Measurements from ENCODE around the gene ZAR1L. TPM values are rescaled to one million over a fixed set of nuclear protein-coding genes. Genes with fewer than 3 reads are reported as not detected.

ZAR1L gene
- total RNA-seq, 2 experiments from 2014 or later: not detected

DNA sequence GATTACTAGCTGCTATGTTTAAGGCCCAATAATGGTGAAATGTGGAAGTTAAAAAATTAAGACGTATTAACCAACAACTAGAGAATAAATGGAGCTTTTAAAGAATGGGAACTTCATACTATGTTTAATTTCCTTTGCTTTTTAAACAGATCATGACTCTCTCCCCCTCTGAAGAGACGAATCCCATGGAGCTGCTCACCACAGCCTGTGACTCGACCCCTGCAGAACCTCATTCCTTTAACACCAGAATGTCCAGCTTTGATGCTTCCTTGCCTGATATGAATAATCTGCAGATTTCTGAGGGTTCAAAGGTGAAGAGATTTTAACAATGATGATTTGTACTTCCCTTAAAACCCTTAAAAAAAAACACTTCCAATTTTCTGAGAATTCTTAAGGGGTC, 53.0 kb downstream of the ZAR1L start:
- H3K27me3 Mint-ChIP-seq: no peaks in the 10 kb centered on the region
- POLR2A ChIA-PET: no interaction called here
- Histone ChIP-seq H3K27me3 (ENCODE audit: control insufficient read depth in 1 of 2, insufficient read depth in 2 of 2, low read length in 2 of 2) (no peaks in the 10 kb centered on the region), H3K4me1 (ENCODE audit: insufficient read depth, low read length) (no peaks in the 10 kb centered on the region), H3K4me3 (ENCODE audit: low read length) (no peak overlapping the region), H3K27ac (ENCODE audit: low read depth in 1 of 2, low read length in 2 of 2) (no peak overlapping the region), H3K36me3 (ENCODE audit: insufficient read depth, low read length) (peaks cover 4% of the 10 kb centered on the region), H3K9me3 (ENCODE audit: control insufficient read depth in 1 of 2, insufficient read depth in 1 of 2, low read length in 2 of 2) (no peaks in the 10 kb centered on the region)
- CTCF ChIA-PET: no interaction called here
- TF ChIP-seq, protein P1, sequence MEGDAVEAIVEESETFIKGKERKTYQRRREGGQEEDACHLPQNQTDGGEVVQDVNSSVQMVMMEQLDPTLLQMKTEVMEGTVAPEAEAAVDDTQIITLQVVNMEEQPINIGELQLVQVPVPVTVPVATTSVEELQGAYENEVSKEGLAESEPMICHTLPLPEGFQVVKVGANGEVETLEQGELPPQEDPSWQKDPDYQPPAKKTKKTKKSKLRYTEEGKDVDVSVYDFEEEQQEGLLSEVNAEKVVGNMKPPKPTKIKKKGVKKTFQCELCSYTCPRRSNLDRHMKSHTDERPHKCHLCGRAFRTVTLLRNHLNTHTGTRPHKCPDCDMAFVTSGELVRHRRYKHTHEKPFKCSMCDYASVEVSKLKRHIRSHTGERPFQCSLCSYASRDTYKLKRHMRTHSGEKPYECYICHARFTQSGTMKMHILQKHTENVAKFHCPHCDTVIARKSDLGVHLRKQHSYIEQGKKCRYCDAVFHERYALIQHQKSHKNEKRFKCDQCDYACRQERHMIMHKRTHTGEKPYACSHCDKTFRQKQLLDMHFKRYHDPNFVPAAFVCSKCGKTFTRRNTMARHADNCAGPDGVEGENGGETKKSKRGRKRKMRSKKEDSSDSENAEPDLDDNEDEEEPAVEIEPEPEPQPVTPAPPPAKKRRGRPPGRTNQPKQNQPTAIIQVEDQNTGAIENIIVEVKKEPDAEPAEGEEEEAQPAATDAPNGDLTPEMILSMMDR (IDR thresholded peaks at IDR 0.05): no peak
- H3K4me1 Mint-ChIP-seq (ENCODE audit: low read depth): no peaks in the 10 kb centered on the region
- no peaks in the 10 kb centered on the region for H3K9me3 Mint-ChIP-seq
- intact Hi-C loops (cut with DNase I, micrococcal nuclease): loop anchor here in 1 of 2 experiments (10.0 kb wide), 1 partner anchor 1463 kb away; no protein-coding TSS in a partner anchor
- H3K27ac Mint-ChIP-seq: no peak overlapping the region
- ATAC-seq (ENCODE audit: poor library complexity): no peak
- no peak for DNase-seq
- H3K4me3 Mint-ChIP-seq: no peak overlapping the region
- H3K36me3 Mint-ChIP-seq (ENCODE audit: low read depth): peaks cover 15% of the 10 kb centered on the region

DNA sequence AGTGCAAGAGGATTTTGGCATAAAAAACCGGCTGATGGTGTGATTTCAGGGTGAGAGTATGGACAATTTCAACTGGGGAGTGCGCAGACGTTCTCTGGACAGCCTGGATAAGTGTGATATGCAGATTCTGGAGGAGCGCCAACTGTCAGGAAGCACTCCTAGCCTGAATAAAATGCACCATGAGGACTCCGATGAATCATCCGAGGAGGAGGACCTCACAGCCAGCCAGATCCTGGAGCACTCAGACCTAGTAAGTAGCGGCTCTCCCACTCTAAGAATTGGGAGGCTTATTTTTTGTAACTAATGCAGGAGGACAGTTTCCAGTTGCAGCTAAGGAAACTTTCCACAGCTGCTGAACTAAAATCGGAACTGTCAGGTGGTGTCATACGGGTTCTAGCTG, 53.6 kb downstream of the ZAR1L start:
- H3K9me3 Mint-ChIP-seq: no peaks in the 10 kb centered on the region
- TF ChIP-seq, protein P1 (IDR thresholded peaks at IDR 0.05): no peak
- no peaks in the 10 kb centered on the region for H3K4me1 ChIP-seq (ENCODE audit: insufficient read depth, low read length)
- ATAC-seq (ENCODE audit: poor library complexity) (no peak), DNase-seq (no peak)
- no peak overlapping the region for H3K27ac ChIP-seq (ENCODE audit: low read depth in 1 of 2, low read length in 2 of 2)
- no peak overlapping the region for H3K27ac Mint-ChIP-seq
- no peaks in the 10 kb centered on the region for H3K9me3 ChIP-seq (ENCODE audit: control insufficient read depth in 1 of 2, insufficient read depth in 1 of 2, low read length in 2 of 2)
- no peaks in the 10 kb centered on the region for H3K4me1 Mint-ChIP-seq (ENCODE audit: low read depth)
- ChIA-PET POLR2A (no interaction called here), CTCF (no interaction called here)
- peaks cover 15% of the 10 kb centered on the region for H3K36me3 Mint-ChIP-seq (ENCODE audit: low read depth)
- H3K36me3 ChIP-seq (ENCODE audit: insufficient read depth, low read length): peaks cover 4% of the 10 kb centered on the region
- H3K27me3 Mint-ChIP-seq: no peaks in the 10 kb centered on the region
- H3K4me3 ChIP-seq (ENCODE audit: low read length): no peak overlapping the region
- no peaks in the 10 kb centered on the region for H3K27me3 ChIP-seq (ENCODE audit: control insufficient read depth in 1 of 2, insufficient read depth in 2 of 2, low read length in 2 of 2)
- intact Hi-C loops (cut with DNase I, micrococcal nuclease): loop anchor here in 1 of 2 experiments (10.0 kb wide), 1 partner anchor 1463 kb away; no protein-coding TSS in a partner anchor
- H3K4me3 Mint-ChIP-seq: no peak overlapping the region

GRCh38 chr13:32259116-32259515, 56.0 kb downstream of the ZAR1L start:
- Mint-ChIP-seq H3K9me3 (no peaks in the 10 kb centered on the region), H3K27ac (no peak overlapping the region), H3K4me1 (ENCODE audit: low read depth) (no peaks in the 10 kb centered on the region), H3K27me3 (no peaks in the 10 kb centered on the region), H3K4me3 (no peak overlapping the region), H3K36me3 (ENCODE audit: low read depth) (peaks cover 12% of the 10 kb centered on the region)
- no peaks in the 10 kb centered on the region for H3K27me3 ChIP-seq (ENCODE audit: control insufficient read depth in 1 of 2, insufficient read depth in 2 of 2, low read length in 2 of 2)
- H3K9me3 ChIP-seq (ENCODE audit: control insufficient read depth in 1 of 2, insufficient read depth in 1 of 2, low read length in 2 of 2): no peaks in the 10 kb centered on the region
- H3K4me1 ChIP-seq (ENCODE audit: insufficient read depth, low read length): no peaks in the 10 kb centered on the region
- TF ChIP-seq, protein P1 (IDR thresholded peaks at IDR 0.05): no peak
- ChIA-PET CTCF (no interaction called here), POLR2A (no interaction called here)
- no peak overlapping the region for H3K4me3 ChIP-seq (ENCODE audit: low read length)
- no peaks in the 10 kb centered on the region for H3K36me3 ChIP-seq (ENCODE audit: insufficient read depth, low read length)
- intact Hi-C loops (cut with DNase I, micrococcal nuclease): no loop called here
- no peak for DNase-seq
- H3K27ac ChIP-seq (ENCODE audit: low read depth in 1 of 2, low read length in 2 of 2): no peak overlapping the region
- ATAC-seq (ENCODE audit: poor library complexity): no peak
